HUDEP-2 (cell line): ENCODE measurements around the gene SLC18A2.
"Not testable (repeated sequence)": the region's sequence is repeated elsewhere in the genome, so short reads cannot be mapped to it uniquely, and the experiment has no call there.

ENCODE experiments used
- DNase-seq, 76 experiments: peaks; one replicate each; lab custom pipeline; 2025; ENCODE audit not compliant: unreplicated experiment in 76 of 76; lab: John Stamatoyannopoulos, UW

The SLC18A2 gene

DNA sequence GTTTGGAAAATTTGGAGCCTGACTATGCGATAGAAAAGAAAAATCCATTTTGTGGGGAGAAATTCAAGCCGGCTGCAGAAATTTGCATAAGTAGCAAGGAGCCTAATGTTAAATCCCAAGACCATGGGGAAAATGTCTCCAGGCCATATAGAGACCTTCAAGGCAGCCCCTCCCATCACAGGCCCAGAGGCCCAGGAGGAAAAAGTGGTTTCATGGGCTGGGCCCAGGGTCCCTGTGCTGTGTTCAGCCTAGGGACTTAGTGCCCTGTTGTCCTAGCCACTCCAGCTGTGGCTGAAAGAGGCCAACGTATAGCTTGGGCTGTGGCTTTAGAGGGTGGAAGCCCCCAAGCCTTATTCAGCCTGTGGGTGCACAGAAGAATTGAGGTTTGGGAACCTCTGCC lies 62.5 kb downstream of the SLC18A2 start:
- not testable (repeated sequence) for DNase-seq

GRCh38 chr10:117306674-117307073 lies 65.8 kb downstream of the SLC18A2 start:
- DNase-seq, result no peak

DNA sequence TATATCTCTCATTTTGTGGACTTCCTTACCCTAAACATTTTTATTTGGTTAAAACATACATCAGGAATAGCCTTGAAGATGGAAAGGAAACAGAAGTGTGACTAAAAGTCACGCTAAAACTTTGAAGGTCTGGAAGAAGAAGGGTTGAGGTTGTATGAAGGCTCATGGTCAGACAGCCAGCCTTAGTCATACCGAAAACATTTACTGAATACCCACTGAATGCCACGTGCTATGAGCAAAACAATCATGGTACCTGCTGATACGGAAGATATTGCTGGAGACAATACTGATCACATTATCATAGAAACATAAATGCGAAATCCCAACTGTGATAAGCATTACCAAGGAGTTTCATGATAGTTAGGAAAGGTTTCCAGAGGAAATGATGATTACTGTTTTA lies 70.3 kb downstream of the SLC18A2 start:
- DNase-seq, result no peak

DNA sequence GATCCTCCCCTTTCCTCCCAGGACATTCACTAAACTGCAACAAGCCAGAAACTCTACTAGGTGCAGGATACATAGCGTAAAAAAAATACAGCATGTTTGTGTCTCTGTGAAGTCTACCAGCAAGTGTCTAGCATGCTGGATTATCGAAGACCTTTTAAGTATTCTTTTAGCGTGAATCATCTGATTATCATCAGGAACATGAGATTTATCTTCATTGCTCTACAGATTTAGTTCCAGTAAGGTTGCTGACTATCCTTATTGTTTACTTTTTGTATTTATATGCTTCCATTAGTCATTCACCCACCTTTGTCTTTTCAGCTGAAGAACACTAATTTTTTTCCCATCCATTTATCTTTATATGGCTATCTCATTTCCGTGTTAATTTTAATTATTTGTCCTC lies 71.5 kb downstream of the SLC18A2 start:
- DNase-seq, result no peak

GRCh38 chr10:117313641-117314040 lies 72.7 kb downstream of the SLC18A2 start:
- no peak for DNase-seq

- no peak for DNase-seq
Observed at GRCh38 chr10:117316701-117317100, 75.8 kb downstream of the SLC18A2 start.

GRCh38 chr10:117318909-117319308 lies 78.0 kb downstream of the SLC18A2 start:
- DNase-seq, result peak in 3 of 76 experiments; percentile 5 to 12 (median 9)

- DNase-seq, result peak in 9 of 76 experiments; percentile 6 to 22 (median 11)
Observed at GRCh38 chr10:117320050-117320665, 79.2 kb downstream of the SLC18A2 start.

DNA sequence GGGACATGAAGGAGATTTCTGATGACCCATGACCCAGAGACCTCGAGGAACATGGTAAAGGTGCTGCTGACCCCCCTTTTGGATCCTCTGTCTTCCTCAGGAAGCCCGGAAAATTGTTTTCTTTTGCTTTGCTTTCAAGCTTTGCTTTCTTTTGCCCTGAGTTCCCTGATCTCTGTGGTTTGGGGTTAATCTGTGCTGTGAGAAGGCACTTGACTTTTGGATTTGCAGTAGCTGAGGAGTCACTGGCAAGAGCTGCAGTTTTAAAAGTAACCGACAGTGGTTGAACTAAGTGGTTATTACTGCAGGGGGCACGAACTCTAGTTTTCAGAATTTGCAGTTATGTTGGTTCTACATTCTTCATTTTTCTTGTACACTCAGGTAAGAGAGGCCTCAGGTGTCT lies 81.3 kb downstream of the SLC18A2 start:
- DNase-seq, result no peak

DNA sequence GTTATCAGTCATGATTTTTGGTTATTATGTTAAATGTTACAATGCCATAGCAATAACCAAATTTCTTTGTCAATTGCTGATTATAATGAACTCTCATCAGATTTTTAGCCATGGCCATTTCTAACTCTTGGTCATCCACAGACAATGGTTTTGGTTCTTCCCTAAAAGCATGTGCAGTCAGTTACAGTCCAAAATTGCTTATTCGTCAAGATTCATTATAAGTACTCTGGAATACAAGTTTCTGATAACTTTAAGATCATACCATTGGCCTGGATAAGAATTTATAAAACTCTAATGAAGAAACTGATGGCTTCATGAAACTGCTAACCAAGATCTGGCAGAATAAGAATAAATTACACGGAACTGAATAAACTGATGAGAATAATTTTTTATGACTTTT lies 83.5 kb downstream of the SLC18A2 start:
- no peak for DNase-seq

- DNase-seq, result no peak
Observed at GRCh38 chr10:117327262-117327661, 86.3 kb downstream of the SLC18A2 start.
